ENCODE results near the gene SPATA6L. TPM values are rescaled to one million over a fixed set of nuclear protein-coding genes. Genes with fewer than 3 reads are reported as not detected.

The SPATA6L gene, protein sequence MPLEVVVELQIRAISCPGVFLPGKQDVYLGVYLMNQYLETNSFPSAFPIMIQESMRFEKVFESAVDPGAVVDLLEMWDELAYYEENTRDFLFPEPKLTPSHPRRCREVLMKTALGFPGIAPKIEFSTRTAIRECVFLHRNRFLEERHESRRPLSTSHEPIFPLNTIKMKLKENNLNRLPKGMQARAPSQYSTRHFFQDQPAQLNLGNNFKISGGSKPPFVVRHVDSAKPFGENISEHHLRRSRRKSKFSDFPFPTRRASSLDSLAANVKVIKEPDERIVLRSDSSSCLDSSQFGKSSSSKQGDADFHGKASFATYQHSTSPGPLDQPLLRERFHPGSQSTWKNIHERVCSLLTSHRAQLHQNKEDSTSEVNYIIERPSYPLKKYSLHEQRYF
- polyA plus RNA-seq (2013, experiment 1 of 2) = 0.55 TPM
- polyA plus RNA-seq (2013, experiment 2 of 2) = 0.70 TPM

DNA sequence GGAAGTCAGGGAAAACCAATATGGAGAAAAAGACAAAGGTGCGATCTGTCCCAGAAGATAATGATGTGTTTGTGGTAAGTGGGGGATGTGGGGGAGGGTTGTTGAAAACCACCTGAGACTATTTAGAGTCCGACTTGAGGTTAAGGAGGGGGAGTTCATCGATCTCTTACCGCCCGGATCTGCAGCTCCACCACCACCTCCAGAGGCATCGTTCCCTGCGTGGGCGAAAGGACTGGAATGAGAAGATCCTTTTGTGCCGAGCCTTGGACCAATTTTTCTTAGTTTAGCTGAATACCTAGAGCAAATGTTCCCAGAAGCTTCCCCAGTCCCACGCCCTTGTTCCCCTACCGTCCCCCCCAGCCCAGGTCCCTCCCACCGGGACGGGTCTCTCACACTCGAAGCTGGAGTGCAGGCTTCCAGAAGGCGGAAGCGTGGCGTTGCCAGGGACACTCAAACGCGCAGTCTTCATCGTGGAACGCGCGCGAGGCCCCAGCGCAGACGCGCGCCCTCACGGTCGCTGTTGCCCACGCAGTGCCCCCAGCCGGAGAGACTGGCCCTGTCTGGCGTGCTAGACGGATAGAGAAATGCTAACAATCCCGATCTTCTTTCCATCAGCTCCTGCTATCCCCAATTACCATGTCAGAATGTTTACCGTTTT is at the start of gene SPATA6L:
Gene SPATA6L (minus strand): TSS at position 439 of the 658 bp plus-strand sequence. CDS start 230 bp downstream, at position 209.
- peaks cover 8% of the 10 kb centered on the region; the same call in 1 of the 2 replicates for H3K27me3 ChIP-seq (ENCODE audit: insufficient read depth, low read length)
- no peaks in the 10 kb centered on the region for H3K9me3 ChIP-seq (ENCODE audit: insufficient read depth, low read depth, low read length)
- peak within 1 kb of the TSS; percentile 91 for H3K4me3 ChIP-seq (ENCODE audit: low read length)
- H3K9ac ChIP-seq (ENCODE audit: low read depth, low read length) = peak within 1 kb of the TSS; percentile 63
- H3K36me3 ChIP-seq (ENCODE audit: insufficient read depth, low read length) = no peaks in the 10 kb centered on the region
- no peak within 1 kb of the TSS for H3K27ac ChIP-seq (ENCODE audit: low read depth, low read length)
- H3K4me1 ChIP-seq (ENCODE audit: insufficient read depth, low read length) = peaks cover 46% of the 10 kb centered on the region
- WGBS = 3% methylated on average over 34 of the region's 36 CpGs

DNA sequence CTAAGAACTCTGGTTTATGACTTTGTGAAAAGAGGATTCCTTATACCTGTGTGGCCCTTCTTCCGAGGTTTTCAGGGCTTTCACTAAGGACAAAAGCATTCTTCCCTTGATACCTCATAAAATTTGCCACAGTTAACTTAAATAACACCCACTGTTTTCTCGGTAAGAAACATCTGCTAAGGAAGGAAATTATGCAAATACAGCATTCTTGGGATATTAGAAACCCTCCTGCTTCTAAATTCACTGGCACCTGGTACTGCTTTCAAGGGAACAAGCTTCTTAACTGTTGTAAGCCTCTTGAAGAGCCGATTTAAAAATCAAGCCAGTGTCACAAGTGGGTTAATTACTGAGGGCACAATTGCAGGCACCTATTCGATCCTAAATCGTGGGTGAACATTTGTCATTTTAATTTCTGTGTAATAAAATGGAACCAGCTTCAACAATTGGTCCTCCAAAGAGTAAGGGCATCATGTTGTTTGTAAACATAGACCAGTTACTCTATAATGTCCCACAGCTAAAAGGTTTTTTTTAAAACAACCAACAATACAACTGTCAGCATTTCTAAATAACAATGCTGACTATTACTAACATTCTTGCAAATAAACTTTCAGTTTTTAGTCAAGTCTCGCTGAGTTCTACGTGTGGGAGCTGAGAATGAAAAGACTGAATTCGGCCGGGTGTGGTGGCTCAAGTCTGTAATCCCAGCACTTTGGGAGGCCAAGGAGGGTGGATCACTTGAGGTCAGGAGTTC is 48.2 kb upstream of the SPATA6L start:
- 95% methylated on average over 9 of the region's 9 CpGs for WGBS
- no peaks in the 10 kb centered on the region for H3K27me3 ChIP-seq (ENCODE audit: insufficient read depth, low read length)
- H3K9me3 ChIP-seq (ENCODE audit: insufficient read depth, low read depth, low read length) = no peaks in the 10 kb centered on the region; the same call in 1 of the 2 replicates
- H3K27ac ChIP-seq (ENCODE audit: low read depth, low read length) = no peak overlapping the region
- H3K9ac ChIP-seq (ENCODE audit: low read depth, low read length) = no peak overlapping the region
- H3K4me3 ChIP-seq (ENCODE audit: low read length) = no peak overlapping the region
- H3K4me1 ChIP-seq (ENCODE audit: insufficient read depth, low read length) = no peaks in the 10 kb centered on the region
- H3K36me3 ChIP-seq (ENCODE audit: insufficient read depth, low read length) = peaks cover 78% of the 10 kb centered on the region

DNA sequence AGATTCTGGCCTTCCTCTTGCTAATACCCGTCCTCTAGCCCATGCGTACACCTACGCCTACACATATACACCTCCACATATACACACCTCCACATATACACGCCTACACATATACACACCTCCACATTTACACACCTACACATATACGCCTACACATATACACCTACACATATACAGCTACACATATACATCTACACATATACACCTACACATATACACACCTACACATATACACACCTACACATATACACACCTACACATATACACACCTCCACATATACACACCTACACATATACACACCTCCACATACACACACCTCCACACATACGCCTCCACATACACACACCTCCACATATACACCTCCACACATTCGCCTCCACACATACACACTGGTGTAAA is 47.6 kb upstream of the SPATA6L start:
- 86% methylated on average over 7 of the region's 7 CpGs for WGBS
- no peak overlapping the region for H3K9ac ChIP-seq (ENCODE audit: low read depth, low read length)
- no peak overlapping the region for H3K27ac ChIP-seq (ENCODE audit: low read depth, low read length)
- no peak overlapping the region for H3K4me3 ChIP-seq (ENCODE audit: low read length)
- peaks cover 72% of the 10 kb centered on the region for H3K36me3 ChIP-seq (ENCODE audit: insufficient read depth, low read length)
- H3K4me1 ChIP-seq (ENCODE audit: insufficient read depth, low read length) = no peaks in the 10 kb centered on the region
- H3K27me3 ChIP-seq (ENCODE audit: insufficient read depth, low read length) = no peaks in the 10 kb centered on the region
- H3K9me3 ChIP-seq (ENCODE audit: insufficient read depth, low read depth, low read length) = no peaks in the 10 kb centered on the region; the same call in 1 of the 2 replicates

DNA sequence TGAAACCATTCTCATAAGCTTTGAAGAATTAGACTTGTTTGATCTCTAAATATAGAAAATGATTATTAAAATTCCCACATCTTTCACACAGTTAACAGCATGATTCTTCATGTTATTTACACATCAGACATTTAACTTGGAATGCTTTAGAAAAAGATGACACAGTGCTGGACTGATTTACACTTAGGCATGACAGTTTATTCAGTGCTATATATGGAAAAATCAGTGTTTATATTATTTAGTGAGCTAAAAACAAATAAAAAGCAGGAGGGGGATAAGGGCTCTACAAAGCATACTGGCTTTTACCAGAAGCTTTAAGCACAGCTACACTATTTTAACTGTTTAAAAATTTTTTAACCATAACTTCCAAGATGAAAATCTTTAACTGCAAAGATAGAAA is 43.1 kb upstream of the SPATA6L start:
- Histone ChIP-seq H3K27ac (ENCODE audit: low read depth, low read length) (no peak overlapping the region), H3K4me1 (ENCODE audit: insufficient read depth, low read length) (no peaks in the 10 kb centered on the region), H3K9ac (ENCODE audit: low read depth, low read length) (no peak overlapping the region), H3K27me3 (ENCODE audit: insufficient read depth, low read length) (no peaks in the 10 kb centered on the region), H3K4me3 (ENCODE audit: low read length) (no peak overlapping the region), H3K9me3 (ENCODE audit: insufficient read depth, low read depth, low read length) (no peaks in the 10 kb centered on the region; the same call in 1 of the 2 replicates), H3K36me3 (ENCODE audit: insufficient read depth, low read length) (peaks cover 53% of the 10 kb centered on the region)

DNA sequence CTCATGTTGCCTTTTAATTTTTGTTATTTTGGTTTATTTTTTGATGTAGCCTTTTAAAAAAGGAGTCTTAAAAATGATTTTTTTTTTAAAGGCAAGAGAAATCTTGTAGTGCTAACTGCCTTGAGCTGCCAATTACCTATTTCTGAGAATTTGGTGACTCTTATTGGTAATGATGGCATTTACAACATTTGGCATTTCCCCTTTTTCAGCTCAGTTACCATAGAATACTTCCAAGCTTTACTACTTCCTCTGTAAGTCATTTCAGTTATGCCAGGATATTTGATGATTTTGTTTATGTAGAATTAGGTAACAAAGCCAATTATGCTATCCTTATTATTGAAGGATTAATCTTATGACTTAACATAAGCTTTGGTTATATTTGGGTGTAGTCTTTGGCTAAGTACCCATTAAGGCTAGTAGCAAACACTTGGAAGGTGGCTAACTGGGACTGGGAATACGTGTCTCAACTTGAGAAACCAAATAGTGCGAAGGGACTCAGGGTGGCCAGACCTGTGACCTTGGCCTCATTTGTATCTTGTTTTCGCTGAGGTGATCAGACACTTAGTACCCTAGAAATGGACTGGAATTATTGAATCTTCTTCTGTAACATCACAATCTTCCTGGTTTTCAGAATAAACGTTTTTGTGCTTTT is 40.8 kb upstream of the SPATA6L start:
- H3K4me3 ChIP-seq (ENCODE audit: low read length) = no peak overlapping the region
- peaks cover 55% of the 10 kb centered on the region for H3K36me3 ChIP-seq (ENCODE audit: insufficient read depth, low read length)
- no peak overlapping the region for H3K27ac ChIP-seq (ENCODE audit: low read depth, low read length)
- H3K9ac ChIP-seq (ENCODE audit: low read depth, low read length) = no peak overlapping the region
- H3K4me1 ChIP-seq (ENCODE audit: insufficient read depth, low read length) = no peaks in the 10 kb centered on the region
- no peaks in the 10 kb centered on the region for H3K9me3 ChIP-seq (ENCODE audit: insufficient read depth, low read depth, low read length)
- H3K27me3 ChIP-seq (ENCODE audit: insufficient read depth, low read length) = no peaks in the 10 kb centered on the region
- 84% methylated on average over 3 of the region's 4 CpGs for WGBS

DNA sequence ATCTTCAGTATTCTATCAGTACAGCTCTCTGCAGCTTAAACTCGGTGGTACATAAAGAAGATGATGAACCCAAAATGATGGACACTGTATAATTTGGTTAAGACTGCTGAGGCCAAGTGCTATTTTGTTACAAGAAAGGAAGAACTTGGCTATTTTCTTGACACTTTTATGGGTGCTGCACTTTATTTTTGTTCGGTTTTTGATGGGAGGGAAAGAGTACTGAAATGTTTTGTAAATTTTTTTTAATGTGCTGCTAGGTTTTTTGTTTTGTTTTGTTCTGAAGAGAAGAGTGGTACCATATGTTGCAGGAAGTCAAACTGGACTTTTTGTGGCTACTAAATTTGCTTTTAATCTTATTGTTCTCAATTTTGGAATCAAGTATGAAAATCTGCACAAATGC is 39.7 kb upstream of the SPATA6L start:
- WGBS = 77% methylated on average over 2 of the region's 2 CpGs
- Histone ChIP-seq H3K4me3 (ENCODE audit: low read length) (no peak overlapping the region), H3K27ac (ENCODE audit: low read depth, low read length) (no peak overlapping the region), H3K4me1 (ENCODE audit: insufficient read depth, low read length) (no peaks in the 10 kb centered on the region), H3K36me3 (ENCODE audit: insufficient read depth, low read length) (peaks cover 54% of the 10 kb centered on the region), H3K27me3 (ENCODE audit: insufficient read depth, low read length) (no peaks in the 10 kb centered on the region), H3K9me3 (ENCODE audit: insufficient read depth, low read depth, low read length) (no peaks in the 10 kb centered on the region), H3K9ac (ENCODE audit: low read depth, low read length) (no peak overlapping the region)

DNA sequence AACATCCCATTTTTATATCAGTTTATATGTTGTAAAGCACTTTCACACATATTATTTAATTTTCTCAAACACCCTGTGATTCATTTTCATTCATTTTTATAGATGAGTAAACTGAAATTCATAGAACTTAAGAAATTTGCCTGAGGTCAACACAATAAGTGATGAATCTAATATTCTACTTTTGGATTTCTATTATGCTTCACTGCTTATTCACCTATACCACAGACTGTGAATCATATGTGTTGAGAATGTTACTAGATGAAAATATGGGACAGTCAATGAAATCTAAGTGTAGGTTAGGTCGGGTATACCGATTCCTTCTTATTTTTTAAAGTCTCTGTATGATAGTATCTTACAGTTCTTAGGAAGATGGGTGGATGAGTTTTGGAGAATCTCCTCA is 37.8 kb upstream of the SPATA6L start:
- H3K4me3 ChIP-seq (ENCODE audit: low read length) = no peak overlapping the region
- H3K4me1 ChIP-seq (ENCODE audit: insufficient read depth, low read length) = no peaks in the 10 kb centered on the region
- no peaks in the 10 kb centered on the region for H3K9me3 ChIP-seq (ENCODE audit: insufficient read depth, low read depth, low read length)
- H3K27me3 ChIP-seq (ENCODE audit: insufficient read depth, low read length) = no peaks in the 10 kb centered on the region
- 95% methylated on average over 2 of the region's 2 CpGs for WGBS
- peaks cover 66% of the 10 kb centered on the region for H3K36me3 ChIP-seq (ENCODE audit: insufficient read depth, low read length)
- H3K9ac ChIP-seq (ENCODE audit: low read depth, low read length) = no peak overlapping the region
- no peak overlapping the region for H3K27ac ChIP-seq (ENCODE audit: low read depth, low read length)

DNA sequence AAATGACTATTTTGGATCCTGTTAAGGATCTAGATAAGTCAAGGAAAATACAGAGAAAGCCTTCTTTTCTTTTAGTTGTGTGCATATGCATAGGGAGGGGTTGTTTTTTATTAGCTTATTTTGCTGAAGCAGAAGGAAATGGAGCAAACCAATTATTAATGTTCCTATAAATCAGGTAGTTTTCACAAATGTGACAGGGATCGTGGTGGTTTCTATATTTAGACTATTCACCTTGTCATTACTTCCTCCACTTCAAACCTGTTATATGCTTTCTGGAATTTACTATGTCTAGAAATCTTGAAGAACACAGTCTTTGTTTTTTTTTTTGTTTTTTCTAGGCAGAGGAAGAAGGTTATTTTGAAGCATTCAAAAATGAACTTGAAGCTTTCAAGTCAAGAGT is 35.2 kb upstream of the SPATA6L start:
- WGBS = 100% methylated on average over 1 of the region's 1 CpG
- Histone ChIP-seq H3K27ac (ENCODE audit: low read depth, low read length) (no peak overlapping the region), H3K9ac (ENCODE audit: low read depth, low read length) (no peak overlapping the region), H3K27me3 (ENCODE audit: insufficient read depth, low read length) (no peaks in the 10 kb centered on the region), H3K36me3 (ENCODE audit: insufficient read depth, low read length) (peaks cover 86% of the 10 kb centered on the region), H3K4me3 (ENCODE audit: low read length) (no peak overlapping the region), H3K4me1 (ENCODE audit: insufficient read depth, low read length) (no peaks in the 10 kb centered on the region), H3K9me3 (ENCODE audit: insufficient read depth, low read depth, low read length) (no peaks in the 10 kb centered on the region)

DNA sequence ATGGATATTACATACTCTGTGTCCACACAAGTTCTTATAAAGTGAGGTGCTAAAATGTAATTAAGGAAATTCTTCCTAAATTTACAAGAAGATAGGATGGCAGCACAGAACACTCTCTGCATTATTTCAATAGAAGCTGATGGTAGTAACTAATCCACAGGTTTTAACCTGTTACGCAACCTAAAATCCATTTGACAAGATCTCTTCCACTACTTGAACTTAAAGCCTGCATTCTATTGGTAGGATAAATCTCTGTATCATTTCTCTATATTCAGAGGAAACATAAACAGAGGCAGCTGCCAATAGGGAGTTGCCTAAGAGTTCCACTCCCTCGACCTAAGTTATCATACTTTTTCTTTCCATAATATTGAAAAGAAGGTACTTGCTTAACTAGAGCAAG is 34.7 kb upstream of the SPATA6L start:
- H3K9ac ChIP-seq (ENCODE audit: low read depth, low read length) = no peak overlapping the region
- no peaks in the 10 kb centered on the region for H3K27me3 ChIP-seq (ENCODE audit: insufficient read depth, low read length)
- peaks cover 82% of the 10 kb centered on the region for H3K36me3 ChIP-seq (ENCODE audit: insufficient read depth, low read length)
- 80% methylated on average over 1 of the region's 2 CpGs for WGBS
- no peak overlapping the region for H3K4me3 ChIP-seq (ENCODE audit: low read length)
- no peak overlapping the region for H3K27ac ChIP-seq (ENCODE audit: low read depth, low read length)
- H3K4me1 ChIP-seq (ENCODE audit: insufficient read depth, low read length) = no peaks in the 10 kb centered on the region
- H3K9me3 ChIP-seq (ENCODE audit: insufficient read depth, low read depth, low read length) = no peaks in the 10 kb centered on the region

DNA sequence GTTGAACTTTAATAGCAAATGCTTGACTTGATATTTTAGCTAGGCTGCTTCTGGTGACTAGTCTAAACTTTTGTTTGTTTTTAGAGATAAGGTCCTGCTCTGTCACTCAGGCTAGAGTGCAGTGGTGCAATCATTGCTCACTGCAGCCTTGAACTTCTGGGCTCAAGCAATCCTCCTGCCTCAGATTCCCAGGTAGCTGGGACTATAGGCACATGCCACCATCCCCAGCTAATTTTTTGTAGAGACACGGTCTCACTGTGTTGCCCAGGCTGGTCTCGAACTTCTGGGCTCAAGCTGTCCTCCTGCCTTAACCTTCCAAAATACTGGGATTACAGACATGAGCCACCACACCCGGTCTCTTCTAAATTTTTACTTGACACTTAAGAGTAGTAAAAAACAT is 33.8 kb upstream of the SPATA6L start:
- 90% methylated on average over 3 of the region's 3 CpGs for WGBS
- no peak overlapping the region for H3K9ac ChIP-seq (ENCODE audit: low read depth, low read length)

More for the DNA sequence above, 33.8 kb upstream of the SPATA6L start:
- Histone ChIP-seq H3K4me1 (ENCODE audit: insufficient read depth, low read length) (no peaks in the 10 kb centered on the region), H3K27me3 (ENCODE audit: insufficient read depth, low read length) (no peaks in the 10 kb centered on the region), H3K27ac (ENCODE audit: low read depth, low read length) (no peak overlapping the region), H3K4me3 (ENCODE audit: low read length) (no peak overlapping the region), H3K36me3 (ENCODE audit: insufficient read depth, low read length) (peaks cover 77% of the 10 kb centered on the region), H3K9me3 (ENCODE audit: insufficient read depth, low read depth, low read length) (no peaks in the 10 kb centered on the region)
